IMR-90 (cell line): Measurements from ENCODE around the gene SDS.

Source experiments
- CEBPB ChIP-seq: IDR thresholded peaks from 2 replicates; pipeline ENCODE4 v1.6.1; 2012; ENCODE audit warnings: low read depth, low read length, improper control_type of control experiment
- CTCF ChIP-seq: conservative IDR thresholded peaks from 2 replicates; pipeline ENCODE4 v1.5.1; 2012; ENCODE audit warnings: mild to moderate bottlenecking, low read depth, low read length, improper control_type of control experiment
- FOS ChIP-seq: fragments of 150-350 bp; IDR thresholded peaks from 2 replicates; pipeline ENCODE4 v1.6.1; 2016; ENCODE audit warnings: low read depth, low read length
- POLR2A ChIP-seq: IDR thresholded peaks from 2 replicates; pipeline ENCODE4 v1.6.1; 2012; ENCODE audit warnings: mild to moderate bottlenecking, low read depth, low read length
- RAD21 ChIP-seq: IDR thresholded peaks from 2 replicates; pipeline ENCODE4 v1.6.1; 2012; ENCODE audit warnings: low read length, improper control_type of control experiment
- USF2 ChIP-seq: fragments of 150-350 bp; IDR thresholded peaks from 2 replicates; pipeline ENCODE4 v1.6.1; 2017; ENCODE audit warnings: mild to moderate bottlenecking, antibody characterized with exemption, low read length, low read depth

GRCh38 chr12:113346353-113346752 lies 57.3 kb downstream of the SDS start:
- TF ChIP-seq CTCF = no peak
- TF ChIP-seq POLR2A = no peak
- no peak for TF ChIP-seq CEBPB
- no peak for TF ChIP-seq RAD21
- TF ChIP-seq FOS = no peak
- no peak for TF ChIP-seq USF2
